Inflammatory macrophage treated with lipopolysaccharide for 1 hour (primary cell): ENCODE results near the gene OSM.
"Not testable (repeated sequence)": the region's sequence is repeated elsewhere in the genome, so short reads cannot be mapped to it uniquely, and the experiment has no call there.

Source experiments
- DNase-seq, 2 donors: peaks; one replicate each; pipeline ENCODE4 v3.0.0-alpha.2; 2020 to 2022

OSM gene

GRCh38 chr22:30241576-30242371, 24.9 kb downstream of the OSM start:
- no peak for DNase-seq

GRCh38 chr22:30240541-30241417, 25.9 kb downstream of the OSM start:
- no peak for DNase-seq

- DNase-seq, result no peak
These were observed 26.9 kb downstream of the OSM start for GRCh38 chr22:30239488-30240405.

- no peak for DNase-seq
These were observed 27.8 kb downstream of the OSM start for GRCh38 chr22:30238661-30239487.

GRCh38 chr22:30238136-30238535, 28.5 kb downstream of the OSM start:
- DNase-seq, result no peak

GRCh38 chr22:30236875-30237274, 29.8 kb downstream of the OSM start:
- DNase-seq, result no peak

- DNase-seq, result no peak
These were observed 30.9 kb downstream of the OSM start for GRCh38 chr22:30235687-30236170.

- no peak for DNase-seq
These were observed 31.7 kb downstream of the OSM start for GRCh38 chr22:30234786-30235470.

GRCh38 chr22:30234325-30234724, 32.3 kb downstream of the OSM start:
- not testable (repeated sequence) for DNase-seq

- DNase-seq, result no peak
These were observed 33.1 kb downstream of the OSM start for GRCh38 chr22:30233582-30233981.

GRCh38 chr22:30232716-30233218, 33.9 kb downstream of the OSM start:
- DNase-seq, result no peak

GRCh38 chr22:30230787-30231461, 35.7 kb downstream of the OSM start:
- DNase-seq, result no peak

GRCh38 chr22:30230330-30230729, 36.3 kb downstream of the OSM start:
- no peak for DNase-seq

- DNase-seq, result no peak
These were observed 37.9 kb downstream of the OSM start for GRCh38 chr22:30228509-30229359.

- no peak for DNase-seq
These were observed 39.0 kb downstream of the OSM start for GRCh38 chr22:30227438-30228228.

- no peak for DNase-seq
These were observed 40.3 kb downstream of the OSM start for GRCh38 chr22:30226192-30226832.

- no peak for DNase-seq
These were observed 41.3 kb downstream of the OSM start for GRCh38 chr22:30225220-30225927.
